ENCODE data around the gene MSH3.
"Not testable (repeated sequence)": the region's sequence is repeated elsewhere in the genome, so short reads cannot be mapped to it uniquely, and the experiment has no call there.

The MSH3 gene

DNA sequence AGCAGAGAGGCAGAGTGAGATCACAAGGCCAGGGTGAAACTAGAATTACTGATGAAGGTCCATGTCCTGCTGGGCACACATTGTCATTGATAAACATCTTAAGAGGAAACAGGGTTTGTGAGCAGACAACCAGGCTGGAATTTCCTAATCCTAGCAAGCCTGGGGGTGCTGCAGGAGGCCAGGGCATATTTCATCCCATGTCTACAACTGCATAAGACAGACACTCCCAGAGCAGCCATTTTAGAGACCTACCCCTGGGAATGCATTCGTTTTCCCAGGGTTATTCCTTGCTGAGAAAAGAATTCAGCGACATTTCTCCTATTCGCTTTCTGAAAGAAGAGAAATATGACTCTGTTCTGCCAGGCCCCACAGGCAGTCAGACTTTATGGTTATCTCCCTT is 248.2 kb downstream of the MSH3 start:
- not testable (repeated sequence) for DNase-seq (ENCODE audit: low spot score)

DNA sequence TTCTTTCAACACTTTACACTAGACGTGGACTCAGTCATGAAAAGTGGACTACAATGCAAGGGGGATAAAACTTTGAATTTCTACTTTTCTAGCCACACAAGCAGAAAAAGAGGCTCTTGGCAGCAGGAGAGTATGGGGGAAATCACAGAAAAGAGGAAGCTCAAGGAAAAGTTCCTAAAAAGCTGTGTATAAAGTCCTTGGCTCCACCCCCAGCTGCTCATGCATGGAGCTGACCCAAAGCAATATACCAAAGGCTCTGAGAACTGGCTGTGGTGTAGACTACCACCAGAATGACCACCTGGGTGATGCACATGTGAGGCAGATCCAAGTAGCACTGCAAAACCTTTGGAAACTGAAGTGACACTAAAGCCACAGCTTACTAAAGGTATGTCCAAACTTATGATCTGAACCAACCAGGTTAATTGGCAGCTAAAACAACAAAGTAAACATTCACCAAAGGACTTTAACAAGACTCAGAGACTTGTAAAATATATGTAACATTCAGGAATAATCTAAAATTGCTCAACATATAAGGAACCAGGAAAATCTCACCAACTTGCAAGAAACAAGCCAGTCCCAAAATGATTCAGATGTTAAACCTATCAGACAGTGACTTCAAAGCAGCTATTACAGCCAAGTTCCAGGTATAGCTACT is 250.2 kb downstream of the MSH3 start:
- no peak for DNase-seq (ENCODE audit: low spot score)

DNA sequence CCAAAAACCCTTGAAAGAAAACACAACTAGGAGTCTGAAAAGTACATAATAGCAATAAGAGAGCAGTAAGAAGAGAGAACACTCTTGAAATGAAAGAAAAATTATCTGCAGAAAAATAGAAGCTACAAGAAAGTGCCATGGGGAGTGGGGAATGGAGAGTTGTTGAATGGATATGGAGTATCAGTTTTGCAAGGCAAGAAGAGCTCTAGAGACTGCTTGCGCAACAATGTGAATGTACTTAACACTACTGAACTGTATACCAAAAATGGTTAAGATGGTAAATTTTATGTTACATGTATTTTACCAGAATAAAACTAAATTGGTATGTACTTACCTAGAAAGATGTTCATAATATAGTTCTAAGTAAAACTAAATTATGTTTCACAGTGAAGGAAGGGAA is 251.0 kb downstream of the MSH3 start:
- DNase-seq (ENCODE audit: low spot score): no peak

DNA sequence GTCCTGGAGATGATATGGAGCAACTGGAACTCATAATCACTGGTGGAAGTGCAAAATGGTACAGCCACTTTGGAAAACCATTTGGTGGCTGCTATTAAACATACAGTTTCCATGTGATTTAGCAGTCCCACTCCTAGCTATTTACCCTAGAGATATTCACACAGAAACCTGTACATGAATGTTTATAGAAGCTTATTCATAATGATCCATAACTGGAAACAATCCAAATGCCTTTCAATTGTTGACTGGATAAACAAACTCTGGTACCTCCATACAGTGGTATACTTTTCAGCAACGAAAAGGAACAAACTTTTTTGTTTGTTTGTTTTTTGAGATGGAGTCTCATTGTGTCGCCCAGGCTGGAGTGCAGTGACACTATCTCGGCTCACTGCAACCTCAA is 258.0 kb downstream of the MSH3 start:
- DNase-seq (ENCODE audit: low spot score): no peak

DNA sequence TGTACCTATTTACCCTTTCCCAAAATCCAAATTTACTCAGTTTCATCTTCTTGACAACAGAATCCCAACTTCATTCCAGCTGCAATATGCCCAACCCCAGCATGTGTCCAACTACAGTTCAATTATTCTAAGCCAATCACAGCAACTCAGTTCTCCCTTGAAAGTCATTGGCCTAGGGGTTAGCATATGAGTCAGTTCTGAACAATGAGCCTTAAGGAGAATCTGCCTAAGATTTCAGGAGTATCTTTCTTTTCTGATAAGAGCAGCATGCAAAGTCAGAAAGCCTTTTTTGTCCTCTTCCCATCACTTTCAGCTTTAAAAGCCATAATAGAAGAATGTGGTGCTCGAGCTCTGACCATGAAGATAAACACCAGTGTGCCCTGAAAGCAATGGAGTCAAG is 261.3 kb downstream of the MSH3 start:
- no peak for DNase-seq (ENCODE audit: low spot score)

DNA sequence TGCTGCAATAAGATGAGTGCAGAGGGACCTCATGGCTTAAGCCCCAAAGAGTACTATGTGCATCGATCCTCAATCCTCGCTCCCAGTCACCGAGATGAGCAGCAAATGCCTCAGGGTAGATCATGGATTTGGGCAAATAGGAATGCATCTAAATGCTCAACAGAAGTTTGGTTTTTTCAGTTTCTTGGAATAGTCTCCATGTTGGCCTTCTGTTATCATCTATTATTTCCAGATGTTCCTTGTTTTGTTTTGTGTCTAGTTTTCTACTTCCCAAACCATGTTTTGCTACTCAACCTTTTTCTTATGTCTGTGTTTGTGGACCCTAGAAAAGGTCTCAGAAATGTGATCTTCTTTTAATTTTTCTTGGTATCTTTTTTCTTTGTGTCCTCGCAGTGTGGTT is 262.2 kb downstream of the MSH3 start:
- no peak for DNase-seq (ENCODE audit: low spot score)

DNA sequence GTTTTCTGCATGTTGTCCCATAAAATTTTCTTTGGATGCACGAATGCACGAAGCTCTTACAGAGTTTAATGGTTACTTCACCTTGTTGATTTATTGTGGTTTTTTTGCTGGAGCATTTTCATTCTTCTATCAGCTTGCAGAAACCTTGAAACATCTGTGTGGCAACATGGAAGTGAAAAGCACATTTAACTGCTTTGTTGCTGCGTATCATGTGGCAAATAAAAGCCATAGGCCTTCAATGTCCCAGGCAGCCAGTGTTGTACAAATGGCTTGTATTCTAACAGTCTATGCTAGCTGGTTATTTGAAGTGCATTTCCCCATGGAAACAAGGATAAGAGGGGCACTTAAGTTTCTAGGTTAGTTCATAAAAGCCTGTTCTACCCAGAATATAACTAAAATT is 263.2 kb downstream of the MSH3 start:
- DNase-seq (ENCODE audit: low spot score): no peak

DNA sequence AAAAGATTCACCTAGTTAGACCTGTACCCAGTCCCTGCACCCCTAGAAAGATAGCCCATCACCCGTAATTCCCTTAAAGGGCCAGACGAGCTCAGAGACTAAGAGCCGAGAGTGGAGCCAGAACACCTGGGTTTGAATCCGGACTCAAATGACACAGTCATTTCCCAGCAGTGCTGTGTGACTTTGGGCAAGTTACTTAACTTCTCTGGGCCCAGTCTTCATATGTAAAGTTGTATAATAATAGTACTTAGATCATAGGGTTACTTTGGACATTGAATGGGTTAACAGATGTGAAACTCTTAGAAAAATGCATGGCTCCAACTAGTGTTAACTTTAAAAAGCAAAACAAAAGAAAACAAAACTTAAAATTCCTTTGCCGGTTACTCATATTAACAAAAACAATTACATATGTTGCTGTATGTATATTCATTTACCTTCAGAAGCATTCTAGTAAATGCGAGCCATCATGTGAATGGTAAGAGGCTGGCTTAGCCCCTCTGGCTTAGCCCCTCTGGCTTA is 265.3 kb downstream of the MSH3 start:
- DNase-seq (ENCODE audit: low spot score): no peak

DNA sequence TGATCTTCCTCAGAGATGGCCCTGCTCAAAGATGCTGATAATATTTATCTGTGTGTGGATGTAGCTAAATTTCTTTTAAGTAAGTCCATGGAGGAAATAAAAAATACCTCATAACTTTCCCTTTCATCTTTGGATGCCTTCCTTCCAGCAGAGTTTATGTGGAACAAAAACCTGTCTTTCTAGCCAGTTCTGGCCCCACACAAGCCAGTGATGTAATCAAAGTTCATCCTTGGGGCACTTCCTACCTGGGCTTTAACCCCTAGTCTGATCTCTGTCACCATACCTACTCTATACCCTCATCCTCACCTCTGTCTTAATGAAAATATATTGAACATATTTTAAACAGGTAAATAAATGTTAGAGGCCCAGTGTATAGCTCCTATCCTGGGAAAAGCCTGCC is 265.9 kb downstream of the MSH3 start:
- DNase-seq (ENCODE audit: low spot score): no peak

DNA sequence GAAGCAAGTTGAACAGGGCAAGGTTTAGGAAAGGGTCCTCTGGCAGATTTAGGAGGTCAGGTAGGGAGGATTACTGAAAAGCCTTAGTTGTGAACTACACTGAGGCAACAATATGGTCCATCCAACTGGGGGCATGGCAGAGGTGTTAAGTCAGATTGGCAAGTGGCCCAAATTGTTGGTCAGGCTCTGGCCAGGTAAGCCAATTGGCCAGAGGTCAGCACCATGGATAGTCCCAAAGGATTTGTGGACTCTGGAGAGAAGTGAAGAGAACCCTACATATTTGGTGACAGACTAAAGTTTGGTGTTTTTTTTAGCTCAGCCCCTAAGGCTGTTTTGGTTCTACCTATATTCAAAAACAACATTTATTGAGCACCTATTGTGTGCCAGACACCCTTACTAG is 266.6 kb downstream of the MSH3 start:
- no peak for DNase-seq (ENCODE audit: low spot score)

DNA sequence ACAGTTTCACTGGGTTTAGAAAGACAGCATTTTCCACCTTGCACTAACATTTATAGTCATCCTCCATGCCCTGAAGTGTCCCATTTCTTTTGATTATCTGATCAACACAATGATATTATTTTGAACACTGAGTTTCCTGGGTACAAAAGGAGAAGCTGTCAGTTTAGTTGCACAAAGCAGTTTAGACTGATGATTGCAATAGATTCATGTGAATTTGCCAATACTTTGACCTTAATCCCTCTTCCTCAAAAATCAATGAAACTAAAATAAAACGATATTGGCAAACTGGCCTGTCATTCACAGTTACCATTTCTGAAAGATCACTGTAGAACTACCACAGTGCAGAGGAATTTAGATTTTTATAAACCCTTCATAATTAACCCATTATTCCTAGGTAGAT is 271.5 kb downstream of the MSH3 start:
- no peak for DNase-seq (ENCODE audit: low spot score)

Small RNA genes lying within 50 kb of the gene (small RNA-seq; reads per million reads assigned to genes)
- 0 reads per million in 2 experiments for gene MTRNR2L2
